NB4 (cell line): Measurements from ENCODE around the gene SNURF.
"Not testable (repeated sequence)": the region's sequence is repeated elsewhere in the genome, so short reads cannot be mapped to it uniquely, and the experiment has no call there.

Experiments used
- CTCF ChIP-seq: IDR thresholded peaks from one replicate; pipeline ENCODE4 v1.5.1; 2012; ENCODE audit warnings: low read depth, low read length
- MAX ChIP-seq: IDR thresholded peaks from 2 replicates; pipeline ENCODE4 v1.6.1; 2011; ENCODE audit warnings: low read depth, low read length
- POLR2A ChIP-seq: IDR thresholded peaks from 2 replicates; pipeline ENCODE4 v1.6.1; 2011; ENCODE audit warnings: mild to moderate bottlenecking; ENCODE audit not compliant: insufficient read length; ENCODE audit errors: extremely low read depth

DNA sequence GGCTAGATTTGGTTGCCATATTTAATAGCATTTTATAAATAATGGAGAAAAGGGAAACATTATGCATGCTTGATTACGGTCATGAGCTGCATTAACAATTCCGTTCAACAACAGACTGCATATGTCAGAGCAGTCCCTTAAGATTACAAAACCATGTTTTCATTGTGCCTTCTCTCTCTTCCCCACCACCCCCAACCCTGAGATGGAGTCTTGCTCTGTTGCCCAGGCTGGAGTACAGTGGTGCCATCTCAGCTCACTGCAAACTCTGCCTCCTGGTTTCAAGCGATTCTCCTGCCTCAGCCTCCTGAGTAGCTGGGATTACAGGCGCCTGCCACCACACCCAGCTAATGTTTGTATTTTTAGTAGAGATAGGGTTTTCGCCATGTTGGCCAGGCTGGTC lies 17.9 kb downstream of the SNURF start:
- not testable (repeated sequence) for TF ChIP-seq POLR2A, CTCF, MAX
